Measurements from ENCODE around the gene ZYG11A. TPM values are rescaled to one million over a fixed set of nuclear protein-coding genes. Genes with fewer than 3 reads are reported as not detected.

The ZYG11A gene
- total and polyA plus RNA-seq, 2 of the 13 experiments (the other 11 are each of a cell fraction or from before 2014, with no cell fraction given), result not detected

GRCh38 chr1:52920791-52921291, 78.3 kb downstream of the ZYG11A start (continued):
- TF ChIP-seq HNF4G (IDR thresholded peaks at IDR 0.05; ENCODE audit: borderline replicate concordance, low read depth, low read length), result peak; percentile 66
- peak; percentile 45; the same call in 1 of the 2 replicates for TF ChIP-seq HNF4G (CRISPR knock-in tag; IDR thresholded peaks at IDR 0.05; ENCODE audit: borderline replicate concordance, low read depth)
- no peak for TF ChIP-seq FLYWCH1 (CRISPR knock-in tag; IDR thresholded peaks at IDR 0.05)
- TF ChIP-seq, protein P1, sequence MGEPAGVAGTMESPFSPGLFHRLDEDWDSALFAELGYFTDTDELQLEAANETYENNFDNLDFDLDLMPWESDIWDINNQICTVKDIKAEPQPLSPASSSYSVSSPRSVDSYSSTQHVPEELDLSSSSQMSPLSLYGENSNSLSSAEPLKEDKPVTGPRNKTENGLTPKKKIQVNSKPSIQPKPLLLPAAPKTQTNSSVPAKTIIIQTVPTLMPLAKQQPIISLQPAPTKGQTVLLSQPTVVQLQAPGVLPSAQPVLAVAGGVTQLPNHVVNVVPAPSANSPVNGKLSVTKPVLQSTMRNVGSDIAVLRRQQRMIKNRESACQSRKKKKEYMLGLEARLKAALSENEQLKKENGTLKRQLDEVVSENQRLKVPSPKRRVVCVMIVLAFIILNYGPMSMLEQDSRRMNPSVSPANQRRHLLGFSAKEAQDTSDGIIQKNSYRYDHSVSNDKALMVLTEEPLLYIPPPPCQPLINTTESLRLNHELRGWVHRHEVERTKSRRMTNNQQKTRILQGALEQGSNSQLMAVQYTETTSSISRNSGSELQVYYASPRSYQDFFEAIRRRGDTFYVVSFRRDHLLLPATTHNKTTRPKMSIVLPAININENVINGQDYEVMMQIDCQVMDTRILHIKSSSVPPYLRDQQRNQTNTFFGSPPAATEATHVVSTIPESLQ (CRISPR knock-in tag; conservative IDR thresholded peaks at IDR 0.05), result 0 out of 2 replicates have a peak, but pooled peaks have one; percentile 50
- no peak for TF ChIP-seq ZSCAN29 (CRISPR knock-in tag; conservative IDR thresholded peaks at IDR 0.05)
- no peak for TF ChIP-seq ZNF326 (CRISPR knock-in tag; IDR thresholded peaks at IDR 0.05; ENCODE audit: borderline replicate concordance)
- TF ChIP-seq ZNF280D (CRISPR knock-in tag; IDR thresholded peaks at IDR 0.05), result 0 out of 2 replicates have a peak, but pooled peaks have one; percentile 20
- no peak for TF ChIP-seq TCF12 (IDR thresholded peaks at IDR 0.05)
- 0 out of 2 replicates have a peak, but pooled peaks have one; percentile 0 for TF ChIP-seq TCF12 (CRISPR knock-in tag; IDR thresholded peaks at IDR 0.05)
- no peak for TF ChIP-seq ZNF337 (CRISPR knock-in tag; IDR thresholded peaks at IDR 0.05; ENCODE audit: borderline replicate concordance, low read depth)
- TF ChIP-seq KDM4B (CRISPR knock-in tag; IDR thresholded peaks at IDR 0.05), result no peak
- no peak for TF ChIP-seq ZBTB42 (CRISPR knock-in tag; IDR thresholded peaks at IDR 0.05)
- TF ChIP-seq GATAD1 (CRISPR knock-in tag; IDR thresholded peaks at IDR 0.05), result no peak
- TF ChIP-seq, protein P2, sequence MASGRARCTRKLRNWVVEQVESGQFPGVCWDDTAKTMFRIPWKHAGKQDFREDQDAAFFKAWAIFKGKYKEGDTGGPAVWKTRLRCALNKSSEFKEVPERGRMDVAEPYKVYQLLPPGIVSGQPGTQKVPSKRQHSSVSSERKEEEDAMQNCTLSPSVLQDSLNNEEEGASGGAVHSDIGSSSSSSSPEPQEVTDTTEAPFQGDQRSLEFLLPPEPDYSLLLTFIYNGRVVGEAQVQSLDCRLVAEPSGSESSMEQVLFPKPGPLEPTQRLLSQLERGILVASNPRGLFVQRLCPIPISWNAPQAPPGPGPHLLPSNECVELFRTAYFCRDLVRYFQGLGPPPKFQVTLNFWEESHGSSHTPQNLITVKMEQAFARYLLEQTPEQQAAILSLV (CRISPR knock-in tag; IDR thresholded peaks at IDR 0.05; ENCODE audit: borderline replicate concordance), result no peak
- TF ChIP-seq CREB1 (IDR thresholded peaks at IDR 0.05), result no peak
- TF ChIP-seq CREB1 (CRISPR knock-in tag; IDR thresholded peaks at IDR 0.05), result peak; percentile 62; the same call in 1 of the 2 replicates
- no peak for TF ChIP-seq ZBTB2 (CRISPR knock-in tag; IDR thresholded peaks at IDR 0.05; ENCODE audit: low read depth)
- no peak for TF ChIP-seq ZNF20 (CRISPR knock-in tag; IDR thresholded peaks at IDR 0.05)
- TF ChIP-seq ZNF432 (CRISPR knock-in tag; IDR thresholded peaks at IDR 0.05; ENCODE audit: borderline replicate concordance), result no peak
- peak; percentile 88 for TF ChIP-seq FOXP4 (CRISPR knock-in tag; IDR thresholded peaks at IDR 0.05)
- TF ChIP-seq POLR2AphosphoS5 (IDR thresholded peaks at IDR 0.05; ENCODE audit: low read depth, low read length), result 0 out of 2 replicates have a peak, but pooled peaks have one; percentile 15

Data from HepG2 (cell line).